GM12864 (cell line): Measurements from ENCODE around the gene LRSAM1.

ENCODE experiments used
- DNase-seq: peaks from one replicate; pipeline ENCODE4 v3.0.0-alpha.2; 2011; ENCODE audit warnings: low read depth
- H3K4me3 ChIP-seq: 2 replicates; pipeline ENCODE4 v1.5.1; 2011; ENCODE audit warnings: mild to moderate bottlenecking, low read depth, low read length, control low read depth
- TF ChIP-seq, protein P1 (sequence below): IDR thresholded peaks from 2 replicates; pipeline ENCODE4 v1.5.1; 2011; ENCODE audit warnings: low read depth, mild to moderate bottlenecking, moderate library complexity, low read length, control low read depth, inconsistent platforms; ENCODE audit errors: missing control alignments

The LRSAM1 gene

DNA sequence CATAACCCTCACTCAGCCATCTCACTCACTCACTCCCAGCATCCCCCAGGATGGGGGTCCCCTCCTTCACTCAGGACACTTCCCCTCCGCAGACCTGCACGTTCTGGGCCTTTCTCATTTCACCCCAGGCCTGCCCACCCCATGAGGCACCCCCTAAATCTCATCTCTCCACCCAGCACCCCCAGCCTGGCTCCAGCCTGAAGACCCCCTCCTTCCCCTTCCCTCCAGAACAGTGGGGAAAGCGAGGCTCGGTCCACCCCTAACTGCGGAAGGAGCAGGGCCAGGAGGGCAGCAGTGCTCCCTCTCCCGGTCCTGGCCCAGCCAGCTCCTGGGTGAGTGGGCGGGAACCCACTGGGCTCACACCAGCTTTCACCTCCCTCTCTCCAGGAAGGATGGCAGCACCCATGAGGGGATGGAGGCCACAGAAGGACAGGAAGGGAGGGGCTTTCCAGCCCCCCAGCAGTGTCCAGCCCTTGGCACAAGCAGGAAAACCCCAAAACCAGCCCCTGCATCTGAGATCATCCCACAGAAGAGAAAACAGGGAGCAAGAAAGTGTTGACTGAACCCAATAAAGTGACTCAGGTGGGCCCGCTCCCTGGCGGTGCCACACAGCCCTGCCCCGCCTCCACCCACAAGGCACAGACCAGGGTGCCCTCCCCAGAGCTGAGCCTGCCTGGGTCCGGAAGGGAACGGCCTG is 55.0 kb downstream of the LRSAM1 start:
- H3K4me3 ChIP-seq: no peak overlapping the region
- no peak for DNase-seq
- TF ChIP-seq, protein P1, sequence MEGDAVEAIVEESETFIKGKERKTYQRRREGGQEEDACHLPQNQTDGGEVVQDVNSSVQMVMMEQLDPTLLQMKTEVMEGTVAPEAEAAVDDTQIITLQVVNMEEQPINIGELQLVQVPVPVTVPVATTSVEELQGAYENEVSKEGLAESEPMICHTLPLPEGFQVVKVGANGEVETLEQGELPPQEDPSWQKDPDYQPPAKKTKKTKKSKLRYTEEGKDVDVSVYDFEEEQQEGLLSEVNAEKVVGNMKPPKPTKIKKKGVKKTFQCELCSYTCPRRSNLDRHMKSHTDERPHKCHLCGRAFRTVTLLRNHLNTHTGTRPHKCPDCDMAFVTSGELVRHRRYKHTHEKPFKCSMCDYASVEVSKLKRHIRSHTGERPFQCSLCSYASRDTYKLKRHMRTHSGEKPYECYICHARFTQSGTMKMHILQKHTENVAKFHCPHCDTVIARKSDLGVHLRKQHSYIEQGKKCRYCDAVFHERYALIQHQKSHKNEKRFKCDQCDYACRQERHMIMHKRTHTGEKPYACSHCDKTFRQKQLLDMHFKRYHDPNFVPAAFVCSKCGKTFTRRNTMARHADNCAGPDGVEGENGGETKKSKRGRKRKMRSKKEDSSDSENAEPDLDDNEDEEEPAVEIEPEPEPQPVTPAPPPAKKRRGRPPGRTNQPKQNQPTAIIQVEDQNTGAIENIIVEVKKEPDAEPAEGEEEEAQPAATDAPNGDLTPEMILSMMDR: no peak

DNA sequence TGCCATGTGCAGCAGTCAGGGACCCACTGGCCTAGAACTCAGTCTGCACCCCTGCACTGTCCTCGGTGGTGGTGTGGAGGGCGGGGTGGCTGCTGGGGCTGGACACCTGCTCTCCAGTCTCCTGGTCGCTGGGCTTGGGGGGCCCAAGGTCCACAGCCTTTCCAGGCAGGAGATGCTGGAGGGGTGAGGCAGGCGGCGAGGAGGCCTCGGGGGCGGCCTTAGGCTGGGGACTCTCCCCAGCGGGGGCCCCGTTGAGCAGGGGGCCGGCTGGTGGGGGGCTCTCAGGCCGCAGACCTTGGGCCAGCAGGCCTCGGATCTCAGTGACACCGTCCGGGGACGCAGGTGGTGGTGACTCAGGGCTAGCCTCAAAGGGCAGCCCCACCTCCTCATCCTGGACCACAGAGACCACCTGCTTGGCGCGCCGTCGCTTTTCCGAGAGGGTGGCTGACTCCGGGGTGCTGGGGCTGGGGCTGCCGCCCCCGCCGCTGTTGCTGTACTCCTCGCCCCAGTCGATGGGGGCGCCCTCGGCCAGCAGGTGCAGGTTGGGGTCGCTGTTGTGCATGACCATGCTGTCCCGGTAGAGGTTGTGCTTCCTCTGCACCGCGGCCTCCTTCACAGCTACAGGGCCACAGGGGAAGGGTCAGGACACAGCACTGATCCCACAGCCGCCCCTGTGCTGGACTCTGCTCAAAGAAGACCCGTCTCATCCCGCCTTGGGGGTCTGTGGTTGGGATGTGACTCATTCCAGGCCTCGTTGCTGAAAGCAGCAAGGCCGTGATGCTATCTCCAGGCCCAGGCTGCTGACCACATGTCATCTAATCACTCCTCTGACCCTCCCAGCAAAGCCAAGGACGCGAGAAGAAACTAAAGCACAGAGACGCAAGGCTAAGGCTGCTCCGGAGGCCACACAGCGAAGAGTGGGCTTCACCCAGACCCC is 55.8 kb downstream of the LRSAM1 start:
- no peak overlapping the region for H3K4me3 ChIP-seq
- TF ChIP-seq, protein P1: no peak
- DNase-seq: no peak

DNA sequence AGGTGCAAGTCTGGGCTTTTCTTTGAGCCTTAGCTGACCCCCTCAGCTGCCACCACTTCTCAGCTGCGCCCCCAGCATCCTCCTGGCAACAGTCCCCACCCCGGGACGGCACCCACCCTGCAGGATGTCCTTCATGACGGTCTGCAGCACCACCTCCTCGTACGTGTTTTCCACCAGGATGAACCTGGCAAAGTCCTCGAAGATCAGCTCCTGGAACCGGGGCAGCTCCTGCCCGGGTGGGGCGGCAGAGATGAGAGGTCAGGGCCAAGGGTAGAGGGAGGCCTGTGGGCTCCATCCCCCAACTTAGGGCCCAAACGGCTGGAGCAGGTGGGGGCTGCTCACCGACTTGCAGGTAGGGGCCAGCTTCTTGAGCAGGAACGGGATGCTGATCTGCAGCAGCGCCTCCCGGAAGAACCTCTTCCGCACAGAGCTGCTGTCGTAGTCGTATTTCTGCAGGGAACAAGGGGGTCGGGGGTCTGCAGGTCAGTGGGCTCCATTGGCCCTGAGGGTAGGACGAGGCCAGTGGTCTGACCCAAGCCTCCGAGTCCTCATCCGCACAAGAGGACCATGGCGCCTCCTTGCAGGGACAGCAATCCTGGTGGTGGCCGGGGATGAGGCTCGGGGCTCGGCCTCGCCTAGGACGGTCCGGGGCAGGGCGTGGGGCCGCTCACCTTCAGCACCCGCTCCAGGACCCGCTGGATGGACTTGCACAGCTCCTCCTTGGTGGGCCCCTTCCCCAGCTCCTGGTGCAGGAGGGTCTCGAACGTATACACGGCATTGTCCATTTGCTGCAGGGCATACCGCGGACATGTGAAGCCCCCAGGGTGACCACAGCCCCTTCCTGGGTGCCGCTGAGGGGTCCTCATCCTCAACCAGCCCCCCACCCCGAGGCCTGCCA is 56.7 kb downstream of the LRSAM1 start:
- H3K4me3 ChIP-seq: no peak overlapping the region
- DNase-seq: no peak
- TF ChIP-seq, protein P1: no peak

DNA sequence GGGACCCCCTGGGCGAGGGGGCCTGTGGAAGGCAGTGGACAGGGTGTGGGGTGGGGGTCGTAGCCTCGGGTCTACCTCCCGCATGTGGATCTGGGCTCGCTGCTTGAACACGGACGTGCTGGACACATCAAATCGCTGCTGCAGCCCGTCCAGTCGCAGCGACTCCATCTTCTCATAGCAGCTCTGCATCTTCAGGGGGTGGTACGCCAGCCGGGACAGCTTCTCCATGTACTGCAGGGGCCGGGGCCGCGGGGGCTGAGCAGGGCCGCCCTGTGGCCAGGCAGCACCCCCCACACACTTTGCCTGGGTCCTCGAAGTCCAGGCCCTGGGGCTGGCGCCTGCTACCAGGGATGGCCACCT is 57.6 kb downstream of the LRSAM1 start:
- TF ChIP-seq, protein P1: no peak
- no peak for DNase-seq
- H3K4me3 ChIP-seq: no peak overlapping the region

DNA sequence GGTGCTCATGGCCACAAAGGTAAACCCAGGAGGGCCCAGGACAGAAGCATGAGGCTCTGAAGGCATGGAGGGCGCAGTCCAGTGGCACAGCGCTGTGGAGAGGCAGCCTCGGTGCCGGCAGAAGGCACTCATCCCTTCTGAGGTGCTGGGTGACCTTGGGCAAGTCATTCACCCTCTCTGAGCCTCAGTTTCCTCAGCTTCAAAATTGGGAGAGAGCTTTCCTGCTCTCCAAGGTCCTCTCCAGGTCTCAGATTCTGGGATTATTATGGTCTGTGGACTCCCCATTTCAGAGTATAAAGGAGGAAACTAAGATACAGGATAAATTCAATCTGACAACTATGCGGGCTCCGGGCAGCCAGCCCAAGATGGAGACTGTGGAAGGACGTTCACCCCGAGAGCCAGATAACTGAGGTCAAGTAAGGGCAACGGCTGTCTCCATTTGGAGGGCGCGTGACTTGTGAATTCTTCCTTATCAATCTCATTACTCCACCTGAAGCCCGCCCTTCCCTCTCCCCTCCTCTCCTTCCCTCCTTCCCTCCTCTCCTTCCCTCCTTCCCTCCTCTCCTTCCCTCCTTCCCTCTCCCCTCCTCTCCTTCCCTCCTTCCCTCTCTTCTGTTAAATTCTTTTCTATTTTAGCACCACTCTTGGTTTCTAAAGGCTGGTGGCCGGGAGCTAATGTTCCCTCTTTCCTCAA is 58.1 kb downstream of the LRSAM1 start:
- no peak for DNase-seq
- H3K4me3 ChIP-seq: no peak overlapping the region
- TF ChIP-seq, protein P1: no peak

DNA sequence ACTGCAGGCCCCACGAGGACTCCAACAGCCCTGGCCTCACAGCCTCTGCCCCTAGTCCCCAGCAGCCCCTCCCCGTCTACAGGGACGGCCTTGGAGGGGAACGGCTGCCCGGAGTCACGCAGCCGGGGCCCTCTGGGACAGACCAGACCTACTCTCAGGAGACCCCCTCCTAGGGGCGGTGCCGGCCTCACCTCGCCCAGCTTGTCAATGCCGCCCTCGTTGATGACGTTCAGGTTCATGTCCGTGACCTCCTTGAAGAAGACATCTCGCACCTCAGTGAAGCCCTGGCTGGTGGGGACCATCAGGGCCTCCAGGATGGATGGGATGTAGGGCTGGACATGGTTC is 58.6 kb downstream of the LRSAM1 start:
- no peak overlapping the region for H3K4me3 ChIP-seq
- TF ChIP-seq, protein P1: no peak
- DNase-seq: no peak
